PC-9 (cell line): ENCODE data around the gene NINJ1. TPM values are rescaled to one million over a fixed set of nuclear protein-coding genes. Genes with fewer than 3 reads are reported as not detected.

Source experiments
- BruUV-seq: library from RNA; stranded (reverse); fragments of 400-500 nt; replicated peaks from 2 replicates; lab custom pipeline; 2021; lab: Mats Ljungman, UMichigan
- CTCF ChIA-PET: fragments of 300-600 bp; sonication (Branson Sonifier 250); formaldehyde crosslinking; loops from one replicate; lab custom pipeline; 2022; ENCODE audit warnings: antibody characterized with exemption; lab: Charles Lee
- POLR2A ChIA-PET: fragments of 300-600 bp; sonication (Branson Sonifier 250); formaldehyde crosslinking; loops from one replicate; lab custom pipeline; 2022; ENCODE audit warnings: antibody characterized with exemption; ENCODE audit not compliant: unreplicated experiment; lab: Charles Lee
- DNase-seq, 2 experiments: peaks; one replicate each; pipeline versions ENCODE4 v3.0.0 to v3.0.0-alpha.2; 2015 to 2022; ENCODE audit warnings: mixed read lengths in 1 of 2
- H2AFZ ChIP-seq: fragments of 200-600 bp; sonication (generic); 2 replicates; pipeline ENCODE4 v1.8.1; 2017; ENCODE audit warnings: antibody characterized with exemption
- H3F3A ChIP-seq: fragments of 200-600 bp; sonication (generic); 2 replicates; pipeline ENCODE4 v1.8.1; 2017; ENCODE audit warnings: antibody characterized with exemption, mild to moderate bottlenecking, low read depth; ENCODE audit not compliant: insufficient read depth
- H3K27ac ChIP-seq: fragments of 200-600 bp; sonication (generic); 2 replicates; pipeline ENCODE4 v1.6.1; 2016; ENCODE audit warnings: mixed run types
- H3K27me3 ChIP-seq: fragments of 200-600 bp; sonication (generic); 2 replicates; pipeline ENCODE4 v1.6.1; 2016; ENCODE audit warnings: low read depth, mixed run types; ENCODE audit not compliant: insufficient read depth
- H3K36me3 ChIP-seq: fragments of 200-600 bp; sonication (generic); 2 replicates; pipeline ENCODE4 v1.6.1; 2016; ENCODE audit warnings: low read depth, mixed run types
- H3K4me1 ChIP-seq: fragments of 200-600 bp; sonication (generic); replicated peaks from 2 replicates; pipeline ENCODE4 v1.6.1; 2016; ENCODE audit warnings: mixed run types; ENCODE audit not compliant: insufficient read depth
- H3K4me2 ChIP-seq: fragments of 200-600 bp; sonication (generic); 2 replicates; pipeline ENCODE4 v1.6.1; 2017; ENCODE audit warnings: mixed run types
- H3K4me3 ChIP-seq: fragments of 200-600 bp; sonication (generic); 2 replicates; pipeline ENCODE4 v1.6.1; 2016; ENCODE audit warnings: mixed run types
- H3K79me2 ChIP-seq: fragments of 200-600 bp; sonication (generic); 2 replicates; pipeline ENCODE4 v1.6.1; 2017; ENCODE audit warnings: low read depth, mixed run types
- H3K9me2 ChIP-seq: fragments of 200-600 bp; sonication (generic); 2 replicates; pipeline ENCODE4 v1.8.1; 2017; ENCODE audit warnings: mild to moderate bottlenecking; ENCODE audit not compliant: insufficient read depth
- H3K9me3 ChIP-seq: fragments of 200-600 bp; sonication (generic); 2 replicates; pipeline ENCODE4 v1.8.1; 2016; ENCODE audit warnings: low read depth; ENCODE audit not compliant: insufficient read depth
- H4K20me1 ChIP-seq: fragments of 200-600 bp; sonication (generic); 2 replicates; pipeline ENCODE4 v1.8.1; 2017; ENCODE audit not compliant: insufficient read depth
- CTCF ChIP-seq: fragments of 200-600 bp; sonication (generic); conservative IDR thresholded peaks from 2 replicates; pipeline ENCODE4 v1.6.1; 2017; ENCODE audit warnings: mixed run types, antibody characterized with exemption, mild to moderate bottlenecking, moderate library complexity
- EZH2 ChIP-seq: fragments of 200-600 bp; sonication (generic); IDR thresholded peaks from 2 replicates; pipeline ENCODE4 v1.8.0; 2017; ENCODE audit warnings: antibody characterized with exemption, low read depth
- intact Hi-C: fragments of 100-400 bp; cut with micrococcal nuclease; formaldehyde crosslinking; loops from one replicate; pipeline ENCODE4 v1.10.0; 2022; ENCODE audit not compliant: unreplicated experiment
- total RNA-seq: library from RNA; stranded (reverse); gene quantifications from 2 replicates; pipeline ENCODE4 v1.2.3, GENCODE V29; 2021

NINJ1 gene
- total RNA-seq, 1 experiment from 2014 or later, result 115 TPM

GRCh38 chr9:93120846-93121315 lies 13.2 kb downstream of the NINJ1 start:
- Histone ChIP-seq H3K4me1 (peaks cover 38% of the 10 kb centered on the region), H4K20me1 (no peaks in the 10 kb centered on the region), H2AFZ (no peak overlapping the region), H3K36me3 (peaks cover 16% of the 10 kb centered on the region; the same call in 1 of the 2 replicates), H3K27ac (peak overlapping the region; percentile 91), H3K4me3 (no peak overlapping the region), H3F3A (peaks cover 52% of the 10 kb centered on the region), H3K79me2 (peaks cover 7% of the 10 kb centered on the region; the same call in 1 of the 2 replicates), H3K27me3 (no peaks in the 10 kb centered on the region), H3K9me2 (no peaks in the 10 kb centered on the region), H3K4me2 (peak overlapping the region; percentile 41; the same call in 1 of the 2 replicates), H3K9me3 (no peaks in the 10 kb centered on the region)
- intact Hi-C loops, result no loop called here
- no peak for TF ChIP-seq CTCF
- TF ChIP-seq EZH2, result no peak
- DNase-seq, result no peak
- CTCF ChIA-PET, result interaction anchor here (1.4 kb wide), 1 partner anchor 12 kb away, joined by 9 read pairs; no protein-coding TSS in a partner anchor
- no TSS peak for BruUV-seq
- POLR2A ChIA-PET, result no interaction called here

DNA sequence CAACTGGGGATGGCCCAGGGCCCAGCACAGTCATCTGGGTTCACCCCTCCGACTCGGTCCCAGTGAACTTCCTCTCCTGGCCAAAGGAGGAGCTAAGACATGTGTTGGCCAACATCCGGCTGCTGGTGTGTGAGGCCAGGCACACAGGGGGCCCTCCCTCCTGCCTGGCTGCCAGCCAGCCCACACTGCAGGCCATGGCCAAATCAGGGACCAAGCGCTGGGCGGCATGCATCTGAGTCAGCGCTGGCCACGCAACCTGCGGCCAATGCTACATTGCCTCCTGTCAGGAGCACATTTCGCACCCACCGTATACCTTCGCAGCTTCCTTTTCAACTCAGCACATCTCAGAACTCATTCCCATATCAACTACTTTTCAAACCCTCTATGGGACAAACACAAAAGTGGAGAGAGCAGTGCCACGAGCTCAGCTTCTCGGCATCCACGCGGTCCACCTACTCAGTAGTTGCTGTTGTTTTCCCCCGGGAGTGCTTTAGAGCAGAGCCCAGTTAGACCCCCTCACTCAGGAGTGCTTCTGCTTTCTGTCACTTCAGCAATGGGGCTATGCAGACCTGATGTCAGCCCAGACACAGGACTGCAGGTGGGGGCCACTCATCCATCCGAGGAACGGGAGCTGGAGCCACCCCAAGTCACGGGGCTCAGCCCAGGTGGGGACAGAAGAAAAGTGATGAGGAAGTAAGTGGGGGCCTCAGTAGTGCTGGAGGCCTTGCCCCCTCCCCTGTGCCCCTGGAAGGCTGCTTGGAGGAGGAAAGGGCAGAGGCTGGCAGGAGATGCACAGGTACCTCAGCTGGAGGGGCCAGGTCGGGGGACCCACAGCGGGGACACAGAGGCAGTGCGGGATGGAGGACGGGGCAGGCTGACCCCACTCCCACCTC lies 13.9 kb downstream of the NINJ1 start:
- H3F3A ChIP-seq, result peaks cover 50% of the 10 kb centered on the region
- TF ChIP-seq CTCF, result peak; percentile 61
- no peak for TF ChIP-seq EZH2
- peaks cover 39% of the 10 kb centered on the region for H3K4me1 ChIP-seq
- peak; percentile 94 to 98 for DNase-seq
- ChIA-PET POLR2A (interaction anchor here (0.6 to 1.0 kb wide), 5 partner anchors 8 to 414 kb away, joined by 3 to 12 read pairs (median 4); no protein-coding TSS in a partner anchor), CTCF (interaction anchor here (0.8 to 1.4 kb wide), 2 partner anchors 11 to 167 kb away, joined by 3 to 9 read pairs; no protein-coding TSS in a partner anchor)
- peak overlapping the region; percentile 91 for H3K27ac ChIP-seq
- TSS peak; percentile 18 for BruUV-seq
- H3K9me3 ChIP-seq, result no peaks in the 10 kb centered on the region
- H3K27me3 ChIP-seq, result no peaks in the 10 kb centered on the region
- H3K4me2 ChIP-seq, result peak overlapping the region; percentile 63
- peaks cover 7% of the 10 kb centered on the region; the same call in 1 of the 2 replicates for H3K79me2 ChIP-seq
- H2AFZ ChIP-seq, result no peak overlapping the region
- H3K9me2 ChIP-seq, result no peaks in the 10 kb centered on the region
- no peak overlapping the region for H3K4me3 ChIP-seq
- H4K20me1 ChIP-seq, result no peaks in the 10 kb centered on the region
- intact Hi-C loops, result loop anchor here (2.0 kb wide), 1 partner anchor 13 kb away; no protein-coding TSS in a partner anchor
- peaks cover 9% of the 10 kb centered on the region; the same call in 1 of the 2 replicates for H3K36me3 ChIP-seq

DNA sequence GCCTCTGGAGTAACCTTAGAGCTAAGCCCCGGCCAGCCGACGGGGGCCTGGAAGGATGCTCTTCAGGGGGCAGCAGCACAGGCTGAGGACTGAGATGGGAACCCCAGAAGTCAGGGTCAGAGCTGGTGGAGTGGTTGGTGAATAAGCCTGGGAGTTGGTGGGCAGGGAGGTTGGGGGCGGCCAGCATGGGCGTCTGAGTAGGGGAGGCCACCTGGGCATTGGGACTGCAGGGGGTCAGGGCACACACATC lies 14.4 kb downstream of the NINJ1 start:
- no peak for DNase-seq
- H3K27ac ChIP-seq, result peak overlapping the region; percentile 91
- peak overlapping the region; percentile 63 for H3K4me2 ChIP-seq
- POLR2A ChIA-PET, result interaction anchor here (0.6 to 1.0 kb wide), 5 partner anchors 8 to 414 kb away, joined by 3 to 12 read pairs (median 4); no protein-coding TSS in a partner anchor
- no peaks in the 10 kb centered on the region for H4K20me1 ChIP-seq
- H3K9me3 ChIP-seq, result no peaks in the 10 kb centered on the region
- H3K27me3 ChIP-seq, result no peaks in the 10 kb centered on the region
- CTCF ChIA-PET, result interaction anchor here (0.8 to 1.4 kb wide), 2 partner anchors 10 to 166 kb away, joined by 3 to 9 read pairs; no protein-coding TSS in a partner anchor
- TF ChIP-seq EZH2 (no peak), CTCF (no peak)
- H3K79me2 ChIP-seq, result peaks cover 7% of the 10 kb centered on the region; the same call in 1 of the 2 replicates
- no peak overlapping the region for H3K4me3 ChIP-seq
- H3F3A ChIP-seq, result peaks cover 50% of the 10 kb centered on the region
- H3K4me1 ChIP-seq, result peaks cover 44% of the 10 kb centered on the region
- intact Hi-C loops, result loop anchor here (2.0 kb wide), 1 partner anchor 13 kb away; no protein-coding TSS in a partner anchor
- no peaks in the 10 kb centered on the region for H3K9me2 ChIP-seq
- H3K36me3 ChIP-seq, result peaks cover 9% of the 10 kb centered on the region; the same call in 1 of the 2 replicates
- no peak overlapping the region for H2AFZ ChIP-seq
- no TSS peak for BruUV-seq
